ENCODE results near the gene PCSK6. TPM values are rescaled to one million over a fixed set of nuclear protein-coding genes. Genes with fewer than 3 reads are reported as not detected.

PCSK6 gene
- total RNA-seq, 2 donors from 2014 or later, result 0.61 to 2.1 TPM

DNA sequence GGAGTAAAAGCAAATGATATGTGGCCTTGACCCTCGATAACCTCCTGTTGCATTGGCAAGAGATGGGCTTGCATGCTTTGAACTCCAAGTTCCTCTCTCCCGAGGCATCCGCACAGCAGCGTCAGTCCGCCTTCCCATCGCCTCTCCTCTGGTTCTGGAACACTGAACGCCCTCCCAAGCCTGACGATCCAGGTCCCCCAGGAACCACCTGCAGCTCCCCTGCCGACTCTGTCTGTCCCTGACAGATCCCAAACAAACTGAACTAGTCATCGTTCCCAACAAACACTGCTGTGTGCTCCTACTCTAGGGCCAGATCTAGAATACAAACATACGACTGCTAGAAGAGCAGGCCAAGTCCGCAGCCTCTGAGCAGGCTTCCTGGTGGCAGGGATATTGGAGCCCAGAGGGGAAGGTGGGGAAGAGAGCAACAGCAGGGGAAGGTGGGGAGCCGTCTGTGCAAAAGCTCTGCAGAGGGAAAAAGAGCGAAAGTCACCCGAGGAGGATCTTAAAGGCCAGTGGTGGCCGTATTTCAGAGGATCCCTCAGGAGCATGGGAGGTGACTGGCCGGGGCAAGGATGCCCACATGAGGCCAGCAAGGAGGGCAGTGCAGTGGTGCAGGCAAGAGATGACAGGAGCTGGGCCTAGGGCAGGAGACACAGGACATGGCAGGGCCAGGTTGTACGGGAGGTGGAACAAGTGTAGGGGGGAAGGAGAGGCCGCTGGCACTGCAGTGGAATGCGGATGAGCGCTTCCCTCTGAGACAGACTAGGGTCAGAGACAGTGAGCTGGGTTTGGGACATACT lies 50.8 kb downstream of the PCSK6 start:
- Mint-ChIP-seq H3K36me3 (no peaks in the 10 kb centered on the region), H3K27ac (no peak overlapping the region), H3K9me3 (no peaks in the 10 kb centered on the region)
- DNase-seq (ENCODE audit: low spot score in 2 of 2) (no peak), ATAC-seq (no peak)

GRCh38 chr15:101437618-101438481 lies 51.7 kb downstream of the PCSK6 start:
- Mint-ChIP-seq H3K36me3 (no peaks in the 10 kb centered on the region), H3K27ac (peak overlapping the region in 1 of 2 donors; percentile 25)
- ATAC-seq, result no peak

GRCh38 chr15:101437209-101437608 lies 52.3 kb downstream of the PCSK6 start:
- DNase-seq (ENCODE audit: low spot score in 2 of 2) (no peak), ATAC-seq (no peak)
- Mint-ChIP-seq H3K36me3 (no peaks in the 10 kb centered on the region), H3K27ac (no peak overlapping the region), H3K9me3 (no peaks in the 10 kb centered on the region)

More at GRCh38 chr15:101437618-101438481, 51.7 kb downstream of the PCSK6 start:
- H3K9me3 Mint-ChIP-seq, result no peaks in the 10 kb centered on the region
- no peak for DNase-seq (ENCODE audit: low spot score in 2 of 2)

- no peak for DNase-seq (ENCODE audit: low spot score in 2 of 2)
- no peak for ATAC-seq
- Mint-ChIP-seq H3K27ac (no peak overlapping the region), H3K9me3 (no peaks in the 10 kb centered on the region), H3K36me3 (no peaks in the 10 kb centered on the region)
Measured at GRCh38 chr15:101436526-101436925, 53.0 kb downstream of the PCSK6 start.

DNA sequence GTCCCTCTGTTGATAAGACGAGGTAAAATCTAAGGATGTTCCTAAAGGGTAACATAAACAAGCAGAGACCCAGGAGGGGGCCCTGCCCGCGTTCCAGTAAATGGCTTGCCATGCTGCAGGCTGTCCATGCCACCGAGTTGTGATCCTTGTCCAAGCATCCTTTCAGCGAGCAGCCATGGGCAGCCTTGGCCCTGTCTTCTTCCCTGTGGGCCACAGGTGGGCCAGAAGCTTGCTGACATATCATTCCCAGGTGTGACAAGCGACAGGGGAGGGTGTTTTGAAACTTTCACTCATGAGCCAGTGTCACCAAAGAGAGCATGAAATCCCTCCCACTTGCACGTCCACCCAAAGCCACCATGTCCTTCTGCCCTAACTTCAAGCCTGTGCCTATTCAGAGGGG lies 53.7 kb downstream of the PCSK6 start:
- H3K27ac Mint-ChIP-seq, result no peak overlapping the region
- DNase-seq (ENCODE audit: low spot score in 2 of 2) (no peak), ATAC-seq (no peak)
- H3K9me3 Mint-ChIP-seq, result no peaks in the 10 kb centered on the region
- no peaks in the 10 kb centered on the region for H3K36me3 Mint-ChIP-seq

DNA sequence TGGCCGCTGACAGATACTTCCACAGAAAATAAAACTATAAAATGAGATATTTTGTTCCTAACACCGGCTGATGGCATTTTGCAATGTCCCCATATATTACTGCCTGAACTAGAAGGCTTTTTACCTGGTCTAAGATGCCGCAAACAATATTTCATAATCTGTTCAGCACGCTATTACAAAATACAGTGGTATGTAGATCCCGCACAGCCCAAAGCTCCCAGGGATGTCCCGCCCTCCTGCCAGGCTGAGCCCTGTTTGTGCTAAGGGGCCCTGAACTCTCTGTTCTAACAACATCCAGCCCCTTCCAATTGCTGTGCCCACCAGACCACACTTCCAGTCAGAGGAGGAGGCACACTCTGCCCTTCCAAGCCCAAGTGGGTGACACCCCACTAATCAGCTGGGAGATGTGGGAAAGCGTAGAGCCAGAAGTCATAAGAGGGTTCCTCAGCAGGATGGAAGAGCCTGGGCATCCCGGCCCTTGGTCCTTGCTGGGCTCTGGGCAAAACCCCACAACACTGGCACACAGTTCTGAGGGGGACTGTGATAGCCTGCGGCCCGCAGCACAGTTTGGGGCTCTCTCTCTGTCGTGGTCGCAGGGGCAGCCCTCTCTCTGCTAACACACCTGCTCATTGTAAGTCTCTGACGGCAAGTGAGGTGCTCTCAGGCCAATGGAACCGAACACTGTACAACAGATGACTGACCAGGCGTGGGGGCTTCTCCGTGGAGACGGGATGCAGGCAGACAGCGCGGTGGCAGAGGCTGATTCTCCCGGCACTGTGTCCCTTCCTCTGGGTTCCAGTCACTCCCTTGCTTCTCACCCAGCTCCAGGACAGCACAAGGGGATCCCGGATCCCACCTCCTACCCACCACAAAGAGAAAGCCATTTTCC lies 55.2 kb downstream of the PCSK6 start:
- H3K36me3 Mint-ChIP-seq, result no peaks in the 10 kb centered on the region
- DNase-seq (ENCODE audit: low spot score in 2 of 2) (no peak), ATAC-seq (no peak)
- no peaks in the 10 kb centered on the region for H3K9me3 Mint-ChIP-seq
- no peak overlapping the region for H3K27ac Mint-ChIP-seq

DNA sequence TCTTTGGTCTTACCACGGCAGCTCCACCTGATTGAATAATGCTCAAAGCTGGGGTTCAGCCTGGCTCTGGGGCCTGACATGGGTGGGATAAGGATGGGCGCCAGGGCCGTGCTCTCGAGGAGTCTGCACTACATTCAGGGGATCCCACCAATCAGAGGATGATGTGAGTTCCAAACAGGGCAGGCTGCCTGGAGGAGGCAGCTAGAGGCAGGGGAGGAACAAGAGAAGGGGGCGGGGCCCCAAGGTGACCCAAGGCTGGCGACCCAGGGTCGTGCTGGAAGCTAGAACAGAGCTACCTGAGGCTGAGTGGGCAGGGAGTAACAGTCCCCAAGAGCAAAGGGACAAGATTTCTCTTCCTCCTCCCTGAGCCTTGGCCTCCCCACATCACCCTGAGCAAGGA lies 56.1 kb downstream of the PCSK6 start:
- Mint-ChIP-seq H3K27ac (no peak overlapping the region), H3K36me3 (no peaks in the 10 kb centered on the region), H3K9me3 (no peaks in the 10 kb centered on the region)
- ATAC-seq, result no peak
- DNase-seq (ENCODE audit: low spot score in 2 of 2), result no peak

DNA sequence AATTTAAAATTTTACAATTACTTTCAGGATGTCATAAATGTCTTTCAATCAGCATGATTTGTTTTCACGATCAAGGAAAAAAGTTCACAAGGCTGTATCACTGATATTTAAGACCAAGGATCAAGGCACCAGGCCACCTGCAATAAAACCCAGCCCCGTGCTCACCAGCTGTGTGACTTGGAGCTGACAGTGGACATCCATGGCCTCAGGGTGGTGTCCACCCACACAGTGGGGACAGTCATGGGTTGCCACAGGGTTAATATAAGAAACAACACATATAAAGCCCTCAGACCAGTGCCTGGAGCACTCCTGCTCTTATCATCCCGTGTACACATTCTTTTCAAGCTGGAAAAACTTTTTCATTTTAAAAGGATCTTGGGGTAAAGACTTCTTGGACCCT lies 56.5 kb downstream of the PCSK6 start:
- no peak for ATAC-seq
- Mint-ChIP-seq H3K27ac (no peak overlapping the region), H3K36me3 (no peaks in the 10 kb centered on the region), H3K9me3 (no peaks in the 10 kb centered on the region)
- no peak for DNase-seq (ENCODE audit: low spot score in 2 of 2)

- no peak for DNase-seq (ENCODE audit: low spot score in 2 of 2)
- H3K9me3 Mint-ChIP-seq, result no peaks in the 10 kb centered on the region
- no peaks in the 10 kb centered on the region for H3K36me3 Mint-ChIP-seq
- no peak overlapping the region for H3K27ac Mint-ChIP-seq
- no peak for ATAC-seq
Measured at GRCh38 chr15:101431748-101432147, 57.8 kb downstream of the PCSK6 start.

- H3K27ac Mint-ChIP-seq, result no peak overlapping the region
- ATAC-seq, result no peak
- no peaks in the 10 kb centered on the region for H3K9me3 Mint-ChIP-seq
- DNase-seq (ENCODE audit: low spot score in 2 of 2), result no peak
- no peaks in the 10 kb centered on the region for H3K36me3 Mint-ChIP-seq
Measured at GRCh38 chr15:101431301-101431700, 58.2 kb downstream of the PCSK6 start.

GRCh38 chr15:101429646-101430045 lies 59.9 kb downstream of the PCSK6 start:
- Mint-ChIP-seq H3K27ac (no peak overlapping the region), H3K9me3 (no peaks in the 10 kb centered on the region), H3K36me3 (no peaks in the 10 kb centered on the region)
- no peak for DNase-seq (ENCODE audit: low spot score in 2 of 2)
- no peak for ATAC-seq

DNA sequence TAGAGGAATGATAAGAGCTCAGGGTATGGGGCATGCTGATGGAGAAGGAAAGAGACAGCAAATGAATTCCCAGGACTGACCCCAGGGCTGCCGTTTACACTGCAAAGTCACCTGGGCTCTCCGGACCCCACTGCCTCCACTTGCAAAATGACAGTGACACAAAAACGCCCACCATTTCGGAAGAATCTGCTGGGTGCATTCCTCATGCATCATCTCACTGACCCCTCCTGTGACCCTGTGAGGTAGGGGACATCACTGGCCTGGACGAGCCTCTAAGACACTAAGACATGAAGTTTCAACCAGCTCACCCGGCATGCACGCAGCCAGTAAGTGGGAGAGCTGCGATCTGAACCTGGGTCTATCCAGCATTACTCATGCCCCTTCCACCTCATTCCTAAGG lies 60.3 kb downstream of the PCSK6 start:
- Mint-ChIP-seq H3K36me3 (no peaks in the 10 kb centered on the region), H3K27ac (no peak overlapping the region), H3K9me3 (no peaks in the 10 kb centered on the region)
- DNase-seq (ENCODE audit: low spot score in 2 of 2) (no peak), ATAC-seq (no peak)

DNA sequence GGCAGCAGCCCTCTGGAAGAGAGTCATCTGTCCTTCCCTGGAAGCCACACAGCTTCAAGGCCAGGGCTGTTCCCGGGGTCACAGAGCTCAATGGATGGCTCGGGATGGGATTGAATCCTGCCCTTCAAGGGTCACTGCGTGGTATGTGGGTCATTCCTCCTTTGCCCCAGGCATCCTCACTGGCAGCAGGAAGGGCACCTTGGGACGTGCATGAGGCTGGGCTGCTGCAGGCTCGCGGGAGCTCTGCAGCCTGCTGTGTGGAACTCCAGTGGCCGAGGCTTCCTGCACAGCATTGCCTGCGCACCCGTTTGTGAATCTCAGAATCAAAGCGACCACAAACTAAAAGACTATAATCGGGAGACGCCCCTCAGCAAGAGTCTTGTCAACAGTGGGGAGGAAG lies 60.7 kb downstream of the PCSK6 start:
- no peak for ATAC-seq
- H3K9me3 Mint-ChIP-seq, result no peaks in the 10 kb centered on the region

GRCh38 chr15:101427606-101428487 lies 61.7 kb downstream of the PCSK6 start:
- DNase-seq (ENCODE audit: low spot score in 2 of 2), result no peak
- Mint-ChIP-seq H3K27ac (no peak overlapping the region), H3K9me3 (peaks cover 0 to 2% of the 10 kb centered on the region in 2 donors), H3K36me3 (peaks cover 0 to 2% of the 10 kb centered on the region in 2 donors)
- ATAC-seq, result no peak

More for the DNA sequence above, 60.7 kb downstream of the PCSK6 start:
- Mint-ChIP-seq H3K36me3 (no peaks in the 10 kb centered on the region), H3K27ac (no peak overlapping the region)
- DNase-seq (ENCODE audit: low spot score in 2 of 2), result no peak

- Mint-ChIP-seq H3K27ac (peak overlapping the region in 1 of 2 donors; percentile 57), H3K9me3 (peaks cover 0 to 8% of the 10 kb centered on the region in 2 donors), H3K36me3 (peaks cover 0 to 5% of the 10 kb centered on the region in 2 donors)
- DNase-seq (ENCODE audit: low spot score in 2 of 2) (no peak), ATAC-seq (no peak)
Measured at GRCh38 chr15:101426761-101427333, 62.7 kb downstream of the PCSK6 start.
